Amniotic epithelial cell (primary cell): ENCODE data around the gene SP7.
A peak's percentile ranks its signal among the peaks of the same experiment; 100 is the strongest.
"Not testable (repeated sequence)": the region's sequence is repeated elsewhere in the genome, so short reads cannot be mapped to it uniquely, and the experiment has no call there.

ENCODE experiments used
- DNase-seq: peaks from one replicate; pipeline ENCODE4 v3.0.0-alpha.2; 2010; ENCODE audit warnings: low read depth

The SP7 gene

DNA sequence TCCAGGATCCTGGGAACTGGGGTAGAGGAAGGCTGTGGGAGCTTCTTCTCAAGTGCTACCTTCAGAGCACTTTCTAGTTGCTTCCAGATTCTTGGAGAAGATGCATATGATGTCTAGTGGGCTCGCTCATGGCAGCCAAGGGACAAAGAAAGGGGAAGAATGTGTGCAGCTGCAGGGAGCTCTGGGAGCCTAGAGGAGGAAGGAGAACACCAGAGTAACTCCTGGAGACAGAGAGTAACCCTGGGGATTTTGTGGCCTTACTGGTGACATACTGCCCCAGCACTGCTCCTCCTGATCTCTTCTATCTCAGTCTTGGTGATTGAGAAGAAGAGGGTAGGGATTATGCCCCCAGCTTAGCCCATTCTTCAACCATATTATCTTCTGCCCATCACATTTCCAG is 10.3 kb upstream of the SP7 start:
- no peak for DNase-seq

DNA sequence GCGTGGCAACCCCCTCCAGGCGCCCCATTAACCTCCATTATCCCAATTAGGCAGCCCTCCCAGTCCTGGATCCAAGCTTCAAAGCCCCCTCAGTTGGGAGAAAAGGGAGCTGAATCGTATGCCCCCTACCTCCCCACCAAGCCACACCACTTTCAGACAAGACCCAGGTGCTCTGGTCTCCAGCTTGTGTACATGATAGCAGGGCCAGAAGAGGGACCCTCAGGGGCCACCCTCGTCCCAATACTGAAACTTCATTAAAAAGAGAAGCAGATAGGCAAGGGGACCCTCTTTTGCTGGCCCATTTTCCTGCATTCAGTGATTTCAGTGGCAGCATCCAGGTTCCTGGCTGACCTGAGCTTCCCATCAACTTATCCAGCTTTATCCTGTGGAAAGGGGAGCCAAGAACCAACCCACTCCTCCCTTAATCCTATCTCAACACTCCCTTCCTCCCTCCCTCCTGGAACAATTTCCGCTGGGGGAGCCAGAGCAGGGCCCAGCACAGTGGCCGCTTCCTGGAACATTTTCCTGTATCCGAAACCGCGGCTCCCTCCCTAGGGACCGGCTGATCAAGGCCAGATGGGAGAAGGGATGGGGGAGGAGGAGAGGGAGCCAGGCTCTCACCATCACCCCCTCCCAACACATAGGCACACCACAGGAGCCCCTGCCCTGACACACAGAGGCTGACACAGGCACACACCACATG is 9.5 kb upstream of the SP7 start:
- peak; percentile 63 for DNase-seq

DNA sequence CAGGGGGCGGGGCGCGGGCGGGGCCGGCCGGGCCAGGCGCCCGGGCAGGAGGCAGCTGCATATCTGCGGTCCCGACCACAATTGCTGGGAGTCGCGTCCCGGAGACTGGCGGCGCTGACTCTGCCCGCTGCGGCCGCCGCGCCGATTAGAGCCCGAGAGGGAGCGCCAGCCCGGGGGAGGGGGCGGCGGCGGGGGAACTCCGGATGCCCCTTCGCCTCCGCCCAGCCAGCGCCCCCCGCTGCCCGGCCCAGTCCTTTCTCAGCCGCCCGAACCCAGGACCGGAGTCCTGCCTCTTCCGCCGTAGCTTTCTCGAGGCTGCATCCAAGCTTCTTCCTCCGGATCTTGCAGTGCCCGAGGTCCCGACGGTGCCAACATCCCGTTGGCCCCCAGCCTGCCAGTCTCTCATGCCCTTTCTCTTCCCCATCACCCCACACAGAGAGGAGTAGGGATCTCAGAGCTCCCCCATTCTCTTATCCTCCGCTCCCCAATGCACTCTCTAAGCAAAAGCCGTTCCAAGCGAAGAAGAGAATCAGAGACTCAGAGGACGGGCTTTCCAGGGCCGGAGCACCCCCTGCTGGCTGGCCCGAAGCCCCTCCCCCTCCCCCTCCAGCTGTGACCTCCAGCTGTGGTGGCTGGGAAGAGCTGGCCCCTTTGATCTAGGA is 8.8 kb upstream of the SP7 start:
- peak; percentile 78 for DNase-seq

DNA sequence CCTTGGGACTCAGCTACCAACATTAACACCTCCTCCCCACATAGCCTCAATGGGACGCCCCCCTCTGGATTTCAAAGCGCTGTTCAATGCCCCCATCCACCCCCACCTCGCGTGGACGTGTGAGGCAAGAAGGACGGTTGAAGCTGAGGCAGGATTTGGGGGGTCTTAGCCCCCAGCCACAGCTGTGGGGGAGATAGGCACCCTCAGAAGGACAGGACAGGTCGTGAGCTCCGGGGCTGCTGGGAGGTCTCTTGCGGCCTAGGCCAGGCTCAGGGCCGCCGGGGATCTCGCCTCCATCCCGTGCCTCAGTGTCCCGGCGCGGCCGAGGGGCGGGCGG is 8.3 kb upstream of the SP7 start:
- DNase-seq: no peak

DNA sequence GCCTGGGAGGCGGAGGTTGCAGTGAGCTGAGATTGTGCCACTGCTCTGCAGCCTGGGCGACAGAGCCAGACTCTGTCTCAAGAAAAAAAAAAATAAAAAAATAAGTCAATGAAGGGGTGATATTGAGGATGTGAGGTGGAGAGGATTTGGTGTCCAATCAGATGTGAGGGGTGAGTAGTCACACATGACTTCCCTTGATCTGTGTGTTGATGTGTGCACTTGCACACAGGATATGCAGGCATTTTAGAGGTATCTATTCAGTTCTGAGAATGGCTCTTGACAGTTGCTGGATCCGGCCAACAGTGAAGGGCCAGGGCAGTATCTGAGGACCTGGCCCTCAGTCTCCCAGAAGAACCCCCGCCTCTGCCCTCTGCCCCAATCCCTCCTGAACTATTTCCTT is 7.8 kb upstream of the SP7 start:
- DNase-seq: no peak

DNA sequence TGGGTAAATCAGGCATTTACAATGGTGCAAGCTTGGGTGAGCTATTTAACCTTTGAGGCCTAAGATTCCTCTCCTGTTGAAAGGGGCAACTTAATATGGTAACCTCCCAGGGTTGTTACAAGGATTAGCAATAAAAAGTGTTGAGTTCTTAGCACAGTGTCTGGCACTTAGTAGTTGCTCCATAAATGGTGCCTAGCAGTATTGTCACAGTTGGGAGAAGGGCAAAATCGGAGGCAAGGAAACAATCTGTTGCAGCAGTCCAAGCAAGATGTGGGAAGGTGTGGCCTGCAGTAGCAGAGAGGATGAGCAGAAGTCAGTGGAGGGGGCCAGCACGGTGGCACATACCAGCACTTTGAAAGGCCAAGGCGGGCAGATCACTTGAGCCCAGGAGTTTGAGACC is 7.3 kb upstream of the SP7 start:
- no peak for DNase-seq

DNA sequence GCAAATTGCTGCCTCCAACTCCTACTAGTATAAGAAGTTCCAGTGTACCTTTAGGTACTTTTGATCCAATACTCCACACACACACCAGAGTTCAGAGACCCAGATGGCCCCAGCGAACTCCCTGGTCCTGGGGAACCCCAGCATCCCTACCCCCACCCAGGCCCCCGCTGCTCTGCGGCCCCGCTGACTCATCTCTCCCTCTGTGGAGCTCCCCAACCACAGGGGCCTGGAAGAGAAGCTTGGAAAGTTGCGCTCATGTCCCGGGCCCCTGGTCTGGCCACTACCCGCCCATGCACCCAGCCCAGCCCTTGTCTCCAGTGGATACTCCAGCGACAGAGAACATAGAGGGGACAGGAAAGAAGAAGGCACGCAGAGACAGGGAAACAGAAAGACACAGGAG is 4.2 kb upstream of the SP7 start:
- DNase-seq: peak; percentile 27

DNA sequence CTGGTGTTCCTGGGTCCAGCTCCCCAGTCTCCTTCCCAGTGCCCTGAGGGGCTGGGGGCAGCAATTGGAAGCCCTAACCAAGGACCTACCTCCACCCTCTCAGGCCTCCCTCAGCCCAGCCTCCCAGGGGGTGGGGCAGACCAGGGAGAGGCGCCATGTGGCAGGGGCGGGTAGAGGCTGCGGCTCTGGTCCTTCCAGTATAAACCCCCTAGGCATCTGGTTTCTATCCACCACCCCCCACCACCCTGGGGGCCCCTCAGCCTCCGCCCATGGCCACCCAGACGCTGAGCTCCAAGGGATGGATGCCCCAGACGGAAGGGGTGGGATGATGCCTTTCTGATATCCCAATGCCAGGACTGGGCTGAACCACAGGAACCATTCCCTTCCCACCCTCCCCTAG is 2.8 kb upstream of the SP7 start:
- peak; percentile 40 for DNase-seq

DNA sequence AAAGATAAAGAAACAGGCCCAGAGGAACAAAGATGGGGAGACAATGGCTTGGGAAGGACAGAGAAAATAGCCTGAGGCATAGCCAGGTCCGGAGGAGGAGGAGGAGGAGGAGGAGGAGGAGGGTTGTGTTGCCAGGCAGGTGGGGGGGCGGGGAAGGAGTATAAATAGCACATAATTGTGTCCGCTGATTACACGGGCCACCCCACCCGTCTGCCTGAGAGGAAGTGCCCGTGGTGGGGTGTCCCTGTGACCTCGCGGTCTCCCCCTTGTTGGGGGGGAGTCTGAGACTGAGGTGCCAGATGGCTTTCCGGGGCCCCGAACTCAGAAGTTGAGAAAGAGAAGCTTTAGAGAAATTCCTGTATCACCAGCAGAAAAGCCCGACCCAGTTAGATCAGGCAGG is 1.9 kb upstream of the SP7 start:
- no peak for DNase-seq

DNA sequence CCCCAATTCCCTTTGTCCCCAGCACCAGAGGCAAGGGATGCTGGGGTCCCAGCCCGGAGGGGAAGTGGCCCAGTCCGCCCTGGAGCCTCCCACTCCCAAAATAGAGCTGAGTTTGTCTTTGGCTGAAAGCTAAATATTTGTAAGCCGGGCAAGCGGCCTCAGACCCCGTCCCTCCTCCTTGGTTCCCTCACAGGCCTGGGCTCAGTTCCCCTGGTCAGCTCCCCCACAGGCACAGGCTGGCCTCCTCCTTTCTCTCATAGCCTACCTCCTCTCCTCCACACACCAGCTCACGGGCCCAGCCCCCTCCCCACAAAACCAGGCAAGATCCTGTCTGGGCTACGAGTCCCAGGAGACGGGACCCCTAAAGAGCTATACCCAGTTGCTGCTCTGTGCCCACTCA is 1.3 kb downstream of the SP7 start:
- no peak for DNase-seq

DNA sequence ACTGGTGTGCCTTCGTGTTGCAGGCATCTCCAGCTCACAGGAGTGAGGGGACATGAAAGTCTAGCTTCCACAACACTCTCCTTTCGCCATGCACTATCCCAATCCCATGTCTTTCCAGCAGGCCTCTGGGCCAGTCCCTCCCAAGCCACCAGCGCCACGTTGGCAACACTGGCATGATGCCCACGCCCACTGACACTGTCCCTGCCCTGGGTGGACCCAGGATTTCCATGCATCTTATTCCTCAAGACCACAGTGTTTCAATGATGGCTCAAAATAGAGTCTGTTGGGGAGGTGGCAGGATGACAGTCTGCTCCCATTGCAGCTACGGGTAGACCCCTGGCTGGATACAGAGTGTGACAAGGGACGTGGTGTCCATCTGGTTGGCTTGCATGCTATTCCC is 2.3 kb downstream of the SP7 start:
- DNase-seq: no peak

DNA sequence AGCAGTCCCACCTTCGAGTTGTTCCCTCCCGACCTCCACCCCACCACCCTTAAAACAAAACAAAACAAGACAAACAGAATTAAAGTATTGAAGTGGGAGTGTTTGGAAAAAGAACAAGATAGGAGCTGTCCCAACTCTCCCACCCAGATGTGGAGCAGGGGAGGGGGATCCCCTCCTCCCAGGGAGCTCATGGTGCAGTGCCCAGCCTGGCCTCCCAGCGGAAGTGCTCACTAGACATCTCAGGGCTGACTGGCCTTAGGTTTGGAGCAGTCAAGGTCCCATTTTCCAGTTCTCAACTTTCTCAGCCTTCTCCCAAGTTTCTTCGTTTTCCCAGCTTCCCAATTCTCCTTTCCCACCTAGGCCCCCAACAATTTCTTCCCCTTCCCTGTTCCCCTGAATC is 2.9 kb downstream of the SP7 start:
- DNase-seq: no peak

DNA sequence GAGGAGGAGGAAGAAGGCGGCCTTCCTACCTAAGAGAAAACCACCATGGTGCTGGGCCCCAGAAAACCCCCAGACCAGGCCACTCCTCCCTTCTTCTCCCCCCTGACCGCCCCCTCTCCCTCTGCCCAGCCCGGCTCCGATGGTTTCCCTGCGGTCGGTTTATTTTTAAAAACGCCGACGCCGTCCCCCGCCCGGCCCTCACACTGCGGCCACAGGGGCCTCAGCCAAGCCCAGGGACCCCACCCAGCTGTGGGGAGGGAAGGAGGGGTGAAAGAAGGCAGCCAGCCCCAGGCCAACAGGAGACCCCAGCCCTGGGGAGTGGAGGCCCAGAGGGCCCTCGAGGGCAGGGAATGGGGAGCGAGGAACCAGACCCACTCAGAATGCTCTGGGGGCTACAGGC is 3.4 kb downstream of the SP7 start:
- DNase-seq: no peak

DNA sequence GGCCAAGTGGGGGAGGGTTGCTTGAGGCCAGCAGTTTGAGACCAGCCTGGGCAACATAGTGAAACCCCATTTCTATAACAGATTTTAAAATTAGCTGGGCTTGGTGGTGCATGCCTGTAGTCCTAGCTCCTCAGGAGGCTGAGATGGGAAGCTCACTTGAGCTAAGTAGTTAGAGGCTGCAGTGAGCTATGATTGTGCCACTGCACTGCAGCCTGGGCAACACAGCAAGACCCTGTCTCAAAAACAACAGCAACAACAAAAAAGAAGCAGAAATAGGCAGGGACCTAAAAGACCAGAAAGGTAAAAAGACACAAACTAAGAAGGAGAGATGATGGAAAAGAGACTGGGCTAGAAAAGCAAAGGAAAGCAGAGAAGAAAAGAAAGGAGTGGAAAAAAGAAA is 3.8 kb downstream of the SP7 start:
- DNase-seq: not testable (repeated sequence)

DNA sequence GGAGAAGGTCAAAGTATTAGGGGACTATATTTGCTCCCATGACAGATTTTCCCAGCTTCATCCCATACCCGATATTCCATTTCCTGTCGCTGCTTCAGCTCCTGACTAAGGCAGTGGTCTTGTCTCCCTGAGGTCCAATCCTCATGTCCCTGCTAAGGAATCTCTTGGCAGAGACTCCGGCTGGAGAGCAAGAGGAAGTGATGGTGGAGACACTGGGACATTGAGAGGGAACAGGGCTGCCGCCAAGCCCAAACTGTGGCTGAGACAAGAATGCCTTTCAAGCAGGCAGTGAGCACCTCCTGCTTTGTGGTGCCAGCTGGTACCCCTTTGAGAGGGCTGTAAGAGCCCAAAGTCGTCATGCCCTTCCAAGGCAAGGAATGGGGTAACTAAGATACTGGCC is 5.5 kb downstream of the SP7 start:
- DNase-seq: no peak

DNA sequence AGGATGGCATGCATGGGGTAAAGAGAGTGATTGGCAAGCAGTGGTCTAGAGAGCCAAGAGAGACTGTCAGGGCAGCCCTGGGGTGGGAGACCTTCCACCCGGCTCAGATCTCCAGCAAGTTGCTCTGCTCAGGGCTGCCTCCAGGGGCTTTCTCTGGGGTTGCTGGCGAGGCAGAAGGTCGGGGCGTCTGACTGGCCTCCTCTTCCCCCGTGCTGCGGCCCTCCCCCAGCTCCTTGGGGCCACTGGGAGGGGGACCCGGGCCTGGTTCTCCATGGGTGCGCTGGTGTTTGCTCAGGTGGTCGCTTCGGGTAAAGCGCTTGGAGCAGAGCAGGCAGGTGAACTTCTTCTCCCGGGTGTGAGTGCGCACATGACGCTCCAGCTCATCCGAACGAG is 8.1 kb downstream of the SP7 start:
- no peak for DNase-seq

DNA sequence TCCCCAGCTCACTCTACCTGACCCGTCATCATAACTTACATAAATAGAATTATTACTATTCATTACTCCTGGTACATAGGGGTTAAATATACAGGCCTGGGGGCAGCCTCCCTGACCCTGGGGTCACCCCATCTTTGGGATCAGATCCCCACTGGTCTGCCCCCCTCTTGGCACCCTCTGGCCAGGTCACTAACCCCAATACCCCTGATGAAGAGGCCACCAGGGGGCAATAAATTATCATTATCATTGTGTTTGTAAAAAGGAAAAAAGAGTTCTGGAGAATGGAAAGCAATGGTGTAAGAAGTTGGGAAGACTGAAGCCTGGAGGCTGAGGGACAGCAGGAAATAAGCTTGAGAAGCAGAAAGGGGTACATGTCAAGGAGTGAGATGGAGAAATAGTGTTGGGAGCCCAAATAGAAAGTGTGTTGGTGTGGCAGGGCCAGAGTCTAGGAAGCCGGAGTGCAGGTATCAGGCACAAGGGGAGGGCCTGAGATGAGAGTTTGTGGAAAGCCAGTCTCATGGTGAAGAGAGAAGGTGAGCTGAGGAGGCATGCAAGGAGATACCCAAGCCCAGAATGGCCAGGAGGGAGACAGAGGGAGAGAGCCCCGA is 8.6 kb downstream of the SP7 start:
- DNase-seq: peak; percentile 43

DNA sequence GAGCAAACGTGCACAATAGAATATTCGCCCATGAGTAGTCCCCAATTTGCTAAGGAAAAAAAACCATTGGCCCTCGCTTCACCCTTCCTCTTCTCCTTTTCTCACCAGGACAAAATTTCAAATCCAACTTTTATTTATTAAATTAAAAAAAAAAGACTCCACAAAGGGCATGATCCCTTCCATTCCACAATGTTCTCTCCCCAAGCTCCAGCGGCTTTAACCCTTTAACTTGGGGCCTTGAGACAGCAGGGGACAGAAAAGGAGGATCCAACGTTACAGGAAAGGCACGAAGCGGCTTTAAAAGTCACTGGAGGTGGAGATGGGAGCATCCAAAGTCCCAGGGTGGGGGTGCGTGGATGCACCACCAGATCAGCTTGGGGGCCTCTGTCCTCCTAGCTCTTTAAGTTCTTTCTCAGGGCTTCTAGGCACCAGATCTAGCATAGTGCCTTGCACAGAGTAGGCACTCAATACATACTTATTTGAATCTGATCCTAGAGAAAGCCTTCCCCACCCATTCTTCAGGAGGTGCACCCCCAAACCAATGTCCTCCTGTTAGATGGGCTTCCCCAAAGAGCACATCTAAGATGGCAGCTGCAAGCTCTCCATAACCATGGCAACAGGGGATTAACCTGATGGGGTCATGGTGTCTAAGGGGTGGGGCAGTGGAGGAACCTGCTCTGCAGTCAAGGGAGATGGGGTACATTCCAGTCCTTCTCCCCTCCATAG is 9.5 kb downstream of the SP7 start:
- DNase-seq: no peak

DNA sequence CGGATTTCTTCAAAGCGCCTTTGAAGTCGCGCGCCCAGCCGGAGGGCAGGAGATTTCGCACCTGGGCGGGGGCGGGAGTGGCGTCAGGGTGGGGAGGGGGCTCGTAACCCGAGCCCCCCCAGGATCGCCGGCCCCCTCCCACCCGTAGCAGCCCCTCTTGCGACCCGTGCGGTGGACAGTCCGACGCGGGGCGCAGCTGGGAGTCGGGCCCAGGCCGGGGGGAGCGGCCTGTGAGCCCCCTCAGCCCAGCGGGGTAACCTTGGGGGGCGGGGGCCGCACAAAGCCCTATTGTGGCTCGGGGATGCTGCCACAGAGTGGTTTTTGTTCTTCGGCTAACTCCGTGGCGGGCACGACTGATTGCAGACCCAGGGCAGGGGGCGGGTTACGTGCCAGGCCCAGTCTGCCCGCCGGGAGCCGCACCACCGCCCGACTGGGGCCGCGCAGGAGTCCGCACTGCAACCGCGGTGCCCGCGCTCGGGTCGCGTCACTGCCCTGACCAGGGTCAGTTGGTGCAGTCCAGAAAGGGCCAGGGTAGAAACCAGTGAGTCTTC is 10.6 kb downstream of the SP7 start:
- no peak for DNase-seq

DNA sequence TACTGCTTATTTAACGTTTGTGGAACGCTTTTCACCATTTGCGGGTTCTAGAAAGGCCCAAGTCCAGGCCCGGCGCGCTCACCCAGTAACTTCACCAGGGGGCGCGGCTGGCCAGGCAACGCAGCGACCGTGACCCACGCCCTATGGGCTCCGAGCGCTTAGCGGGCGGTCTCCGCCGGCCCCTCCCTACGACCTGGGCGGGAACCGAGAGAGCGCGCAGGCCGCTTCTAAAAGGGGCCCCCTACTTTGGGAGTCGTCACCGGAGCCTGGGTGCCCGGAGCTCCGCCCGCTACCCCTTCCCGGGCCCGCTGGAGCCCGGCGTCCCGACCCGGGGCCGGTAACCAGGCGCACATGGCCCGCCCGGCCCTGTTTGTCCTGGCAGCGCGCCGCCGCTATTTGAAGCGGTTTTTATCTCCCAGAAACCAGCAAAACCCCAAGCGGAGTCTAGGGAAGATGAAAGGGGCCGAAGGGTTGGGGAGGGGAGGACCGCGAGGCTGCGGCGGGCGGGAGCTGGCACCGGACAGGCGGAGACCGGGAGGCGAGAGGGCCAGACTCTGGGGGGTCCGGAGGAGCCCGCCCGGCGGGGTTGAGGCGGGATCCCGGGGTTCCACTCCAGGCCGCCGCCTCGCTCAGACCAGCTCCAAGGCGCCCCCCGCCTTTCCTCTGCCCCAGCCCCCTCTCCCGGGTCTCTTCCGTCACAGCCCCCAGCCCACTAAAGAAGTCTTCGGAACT is 11.2 kb downstream of the SP7 start:
- DNase-seq: peak; percentile 84

DNA sequence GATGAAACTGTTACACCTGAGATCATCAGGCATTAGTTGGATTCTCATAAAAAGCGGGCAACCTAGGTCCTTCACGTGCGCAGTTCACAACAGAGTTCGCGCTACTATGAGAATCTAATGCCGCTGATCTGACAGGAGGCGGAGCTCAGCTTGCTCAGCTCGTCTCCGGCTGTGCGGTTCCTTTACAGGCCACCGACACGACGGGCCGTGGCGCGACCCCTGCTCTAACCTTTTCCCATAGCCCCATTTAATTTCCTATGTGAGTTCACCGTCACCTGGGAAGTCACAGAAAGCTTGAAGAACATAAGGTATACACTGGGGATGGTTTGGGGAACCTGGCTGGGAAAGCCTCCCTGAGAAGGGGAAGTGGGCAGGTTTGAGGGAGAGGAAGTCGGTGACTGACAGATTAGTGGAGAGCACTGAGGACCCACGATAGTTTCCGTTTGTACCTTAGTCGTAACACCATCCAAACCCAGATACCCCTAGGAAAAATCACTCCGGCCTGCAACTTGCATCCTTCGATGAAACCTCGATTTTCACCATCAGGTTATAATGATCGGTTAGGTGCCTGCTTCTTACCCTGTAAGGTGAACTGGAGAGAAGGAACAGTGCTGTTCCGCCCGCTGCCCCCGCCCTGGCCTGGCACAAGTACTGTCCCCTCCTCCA is 11.9 kb downstream of the SP7 start:
- no peak for DNase-seq
